SK-MEL-5 (cell line): Measurements from ENCODE around the gene CCDC12. TPM values are rescaled to one million over a fixed set of nuclear protein-coding genes. Genes with fewer than 3 reads are reported as not detected.

Experiments
- DNase-seq: peaks from one replicate; pipeline ENCODE4 v3.0.0-alpha.2; 2016; ENCODE audit warnings: low read depth, low spot score
- in situ Hi-C: cut with HindIII; loops from 2 replicates; pipeline ENCODE4 v1.10.0; 2016; ENCODE audit warnings: low sequenced_read_pairs, high pct_unique_total_duplicates, low pct_unique_long_range_greater_than_20kb
- total RNA-seq: library from RNA; depleted of rRNA; stranded (reverse); fragments of >200 nt; shearing (Covaris generic); gene quantifications from 2 replicates; pipeline ENCODE4 v1.2.3, GENCODE V29; 2014

CCDC12 gene
- total RNA-seq, 1 experiment from 2014 or later = 24.6 TPM

DNA sequence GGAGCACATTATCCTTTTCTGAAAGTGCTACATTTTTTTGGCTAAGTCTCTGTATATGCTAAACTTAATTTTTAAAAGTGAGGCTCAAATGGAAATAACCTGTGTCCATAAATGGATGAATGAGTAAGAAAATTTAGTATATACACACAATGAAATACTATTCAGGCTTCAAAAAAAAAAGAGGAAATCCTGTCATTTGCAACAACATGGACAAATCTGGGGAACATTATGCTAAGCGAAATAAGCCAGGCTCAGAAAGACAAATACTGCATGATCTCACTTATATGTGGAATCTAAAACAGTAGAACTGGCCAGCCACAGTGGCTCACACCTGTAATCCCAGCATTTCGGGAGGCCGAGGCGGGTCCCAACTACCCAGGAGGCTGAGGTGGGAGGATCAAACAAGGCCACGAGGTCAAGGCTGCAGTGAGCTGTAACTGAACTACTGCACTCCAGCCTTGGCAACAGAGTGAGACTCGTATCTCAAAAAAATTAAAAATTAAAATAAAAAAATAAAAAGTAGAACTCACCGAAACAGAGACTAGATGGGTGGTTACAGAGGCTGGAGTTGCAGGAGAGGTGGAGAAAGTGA, 25.8 kb downstream of the CCDC12 start:
- DNase-seq = no peak
- in situ Hi-C loops = no loop called here

DNA sequence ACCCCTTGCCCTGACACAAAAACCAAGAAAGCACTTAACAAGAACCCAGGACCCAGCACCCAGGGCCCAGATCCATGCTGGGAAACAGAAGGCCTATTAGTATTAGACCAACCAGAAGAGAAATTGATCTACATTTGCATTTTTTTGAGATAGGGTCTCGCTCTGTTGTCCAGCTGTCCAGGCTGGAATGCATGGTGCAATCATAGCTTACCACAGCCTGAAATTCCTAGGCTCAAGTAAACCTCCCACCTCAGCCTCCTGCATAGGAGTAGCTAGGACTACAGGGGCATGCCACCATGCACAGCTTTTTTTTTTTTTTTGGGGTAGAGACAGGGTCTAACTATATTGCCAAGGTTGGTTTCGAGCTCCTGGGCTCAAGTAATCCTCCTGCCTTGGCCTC, 26.4 kb downstream of the CCDC12 start:
- no peak for DNase-seq
- in situ Hi-C loops = no loop called here

DNA sequence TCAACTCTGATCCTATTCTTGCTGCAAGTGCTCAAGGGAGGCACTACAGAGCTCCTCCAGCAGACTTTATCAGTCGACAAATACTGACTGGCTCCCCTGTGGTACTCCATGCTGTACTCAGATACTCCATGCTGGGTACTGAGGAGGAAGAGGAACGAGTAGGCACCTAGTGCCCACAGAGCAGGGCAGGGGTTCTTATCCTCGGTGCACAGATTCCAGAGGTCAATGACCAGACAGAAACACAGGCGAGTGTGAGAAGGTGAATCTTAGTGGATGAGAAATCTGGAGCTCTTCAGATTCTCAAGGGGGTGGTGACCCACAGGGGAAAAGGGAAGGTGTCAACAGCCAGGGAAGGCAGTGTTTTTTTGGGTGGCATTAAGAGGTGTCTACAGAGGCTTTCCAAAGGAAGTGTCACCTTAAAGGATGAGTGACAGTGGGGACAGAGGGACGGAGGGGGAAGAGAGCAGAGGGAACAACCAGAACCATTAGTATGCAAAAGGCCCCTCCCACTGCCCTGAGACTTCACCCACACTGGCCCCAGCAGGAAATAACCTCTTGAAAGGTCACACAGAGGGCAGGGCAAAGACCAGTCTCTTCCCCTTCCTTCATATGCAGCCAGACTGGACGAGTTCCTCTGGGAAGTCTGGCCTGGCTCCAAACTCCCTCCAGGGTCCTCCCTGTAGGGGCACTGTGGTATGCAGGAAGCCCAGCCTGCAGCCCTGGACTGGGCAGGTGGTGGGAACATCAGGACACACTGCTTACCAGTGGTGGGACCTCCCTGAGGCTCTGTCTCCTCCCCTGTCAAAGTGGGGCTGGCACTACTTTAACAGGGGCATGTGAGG, 27.5 kb downstream of the CCDC12 start:
- in situ Hi-C loops = no loop called here
- no peak for DNase-seq

- DNase-seq = no peak
- in situ Hi-C loops = no loop called here
These were observed 28.4 kb downstream of the CCDC12 start for GRCh38 chr3:46947981-46948791.

GRCh38 chr3:46947546-46947901, 29.0 kb downstream of the CCDC12 start:
- no peak for DNase-seq
- in situ Hi-C loops = no loop called here

DNA sequence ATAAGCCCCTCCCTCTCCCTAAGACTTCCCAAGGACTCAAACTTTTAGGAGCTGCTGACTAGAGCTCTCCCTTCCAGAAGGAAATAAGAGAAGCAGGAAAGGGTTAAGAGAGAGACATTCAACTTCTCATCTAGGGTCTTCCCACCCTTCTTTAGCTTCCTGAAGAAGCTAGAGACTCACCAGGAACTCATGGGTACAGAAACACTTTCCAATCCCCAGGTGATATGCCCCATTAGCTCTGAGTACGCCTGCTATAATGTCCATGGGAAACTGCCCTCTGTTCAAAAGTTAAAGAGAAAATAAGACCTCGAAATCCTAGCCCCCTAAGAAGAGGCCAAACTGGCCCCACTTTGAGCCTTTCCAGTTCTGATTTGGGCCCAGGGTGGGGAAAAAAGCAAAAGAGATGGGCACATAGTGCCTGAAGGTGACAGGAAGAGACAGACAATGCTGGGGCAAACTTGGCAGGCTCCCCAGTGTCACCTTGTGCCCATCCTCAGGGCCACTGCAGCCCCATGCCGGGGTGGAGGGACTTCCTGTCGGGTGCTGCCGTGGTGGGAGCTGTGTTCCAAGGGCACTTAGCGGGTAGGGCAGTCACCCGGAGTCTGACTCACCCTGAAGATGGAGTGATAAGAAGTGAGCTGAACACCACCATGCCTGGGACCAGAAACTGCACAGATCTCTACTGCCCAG, 29.5 kb downstream of the CCDC12 start:
- no peak for DNase-seq
- in situ Hi-C loops = no loop called here

DNA sequence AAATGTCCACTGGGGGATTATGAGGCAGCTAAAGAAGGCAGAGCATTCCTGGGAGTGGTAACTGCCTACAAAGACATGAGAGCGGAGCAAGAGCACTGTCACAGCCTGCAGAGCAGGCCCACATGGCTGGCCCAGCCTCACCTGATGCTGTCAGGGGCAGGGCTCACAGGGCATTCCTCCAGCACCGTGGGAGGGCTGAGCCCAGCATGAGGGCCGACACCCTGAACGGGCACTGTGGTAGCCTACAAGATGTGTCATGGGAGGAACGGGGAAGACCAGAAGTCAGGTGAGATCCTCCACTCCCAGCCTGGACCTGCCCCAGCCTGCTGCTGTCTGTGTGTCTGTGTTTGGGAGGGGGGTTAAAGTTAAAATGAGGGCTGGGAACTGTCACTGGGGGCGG, 30.1 kb downstream of the CCDC12 start:
- DNase-seq = no peak
- in situ Hi-C loops = no loop called here

GRCh38 chr3:46944191-46944590, 32.4 kb downstream of the CCDC12 start:
- in situ Hi-C loops = no loop called here
- DNase-seq = no peak

DNA sequence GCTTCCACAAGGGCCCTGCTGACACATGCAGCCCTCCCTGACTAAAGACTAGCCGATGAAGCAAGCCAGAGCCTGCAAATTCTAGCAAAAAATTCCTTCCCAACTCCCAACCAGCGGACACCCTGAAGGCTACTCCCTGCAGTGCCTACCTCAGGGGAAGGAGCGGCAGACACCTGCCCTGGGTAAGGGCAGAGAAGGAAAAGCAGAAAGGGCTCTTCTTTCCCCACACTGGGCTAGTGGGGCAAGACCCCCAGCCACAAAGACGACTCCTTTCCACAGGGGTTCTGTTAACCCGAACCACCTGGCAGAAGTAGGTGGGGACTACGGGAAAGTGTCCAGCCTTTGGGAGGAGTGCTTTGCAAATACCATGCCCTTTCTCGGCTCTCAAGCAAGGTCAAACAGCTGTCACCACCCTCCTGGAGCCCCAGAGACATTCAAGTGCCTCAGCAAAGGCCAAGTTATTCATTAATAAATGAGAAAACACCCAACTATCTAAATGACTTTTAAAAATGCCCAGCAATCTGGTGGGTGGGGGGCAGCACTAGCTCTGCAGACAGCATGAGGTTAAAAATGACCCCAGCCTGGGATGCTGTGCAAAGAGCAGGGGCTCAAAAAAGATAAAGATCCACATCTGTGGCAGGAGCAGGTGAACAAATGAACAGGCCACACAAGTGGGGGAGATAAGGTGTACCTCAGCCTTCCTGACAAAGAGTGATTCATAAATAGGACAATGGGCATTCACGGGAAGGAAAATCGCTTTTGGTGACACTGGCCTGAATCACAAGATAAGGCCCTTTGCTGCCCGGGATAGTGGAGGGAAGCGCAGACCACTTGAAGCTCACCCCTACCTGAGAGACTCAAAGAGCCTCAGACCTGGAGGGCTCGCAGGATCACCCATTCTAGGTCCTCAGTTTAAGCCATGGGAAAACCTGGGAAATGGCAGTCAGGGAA, 33.0 kb downstream of the CCDC12 start:
- in situ Hi-C loops = no loop called here
- DNase-seq = no peak

GRCh38 chr3:46942481-46943236, 33.9 kb downstream of the CCDC12 start:
- DNase-seq = no peak
- in situ Hi-C loops = no loop called here

GRCh38 chr3:46942076-46942475, 34.5 kb downstream of the CCDC12 start:
- DNase-seq = no peak
- in situ Hi-C loops = no loop called here

DNA sequence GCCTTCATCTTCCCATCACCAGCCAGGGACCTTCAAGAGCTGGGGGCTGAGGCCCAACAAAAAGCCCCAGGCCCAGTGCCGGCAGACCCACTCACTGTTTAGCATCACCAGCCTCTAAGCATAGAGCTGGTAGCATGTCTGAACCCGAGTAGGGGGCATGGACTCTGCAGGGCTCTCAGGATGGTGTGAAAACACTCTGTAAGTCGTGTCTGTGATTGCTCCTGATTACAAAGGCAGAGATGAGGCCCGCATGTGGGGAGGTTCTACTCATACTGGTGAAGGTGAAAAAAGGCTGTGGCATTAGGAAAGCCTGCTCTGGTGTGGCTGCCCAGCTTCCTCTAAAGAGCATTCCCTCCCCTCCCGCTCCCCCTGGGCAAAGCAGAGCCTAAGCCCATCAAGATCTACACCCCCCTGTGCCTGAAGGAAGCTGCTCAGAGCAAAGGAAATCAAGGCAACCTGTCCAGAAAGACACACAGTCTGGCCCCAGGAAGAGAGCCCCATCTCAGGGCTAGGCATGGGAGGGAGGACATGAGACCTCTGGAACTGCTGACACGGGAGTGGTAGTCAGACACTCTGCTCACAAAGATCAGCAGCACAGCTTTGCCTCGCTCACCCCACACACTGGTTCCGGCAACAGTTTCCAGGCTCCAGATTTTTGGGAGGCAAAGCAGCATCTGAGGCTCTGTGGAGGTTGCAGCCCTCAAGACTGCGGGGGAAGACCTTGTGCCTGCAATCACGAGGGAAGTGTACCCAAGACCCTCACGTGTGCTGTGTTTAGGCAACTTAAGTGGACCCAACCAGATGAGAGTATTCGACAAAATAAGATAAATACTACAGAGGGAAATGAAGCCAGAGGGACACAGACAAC, 36.7 kb downstream of the CCDC12 start:
- in situ Hi-C loops = no loop called here
- DNase-seq = no peak

DNA sequence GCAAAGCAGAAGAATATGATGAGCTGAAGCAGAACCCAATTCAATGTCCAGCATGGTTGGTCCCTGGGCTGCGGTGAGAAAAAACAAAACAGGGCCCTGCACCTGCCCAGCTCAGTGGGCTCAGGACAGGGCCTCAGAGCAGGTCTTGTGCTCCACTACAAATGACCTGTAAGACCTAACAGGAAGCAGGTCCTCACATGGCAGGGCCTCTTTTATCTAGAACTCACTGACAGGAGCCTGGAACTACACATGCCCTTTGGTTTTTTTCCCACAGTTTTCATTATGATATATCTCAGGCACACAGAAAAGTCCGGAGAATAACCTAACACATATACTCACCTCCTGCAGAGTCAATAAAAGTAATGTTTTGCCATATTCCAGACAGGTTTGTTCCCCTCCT, 38.4 kb downstream of the CCDC12 start:
- in situ Hi-C loops = no loop called here
- no peak for DNase-seq

DNA sequence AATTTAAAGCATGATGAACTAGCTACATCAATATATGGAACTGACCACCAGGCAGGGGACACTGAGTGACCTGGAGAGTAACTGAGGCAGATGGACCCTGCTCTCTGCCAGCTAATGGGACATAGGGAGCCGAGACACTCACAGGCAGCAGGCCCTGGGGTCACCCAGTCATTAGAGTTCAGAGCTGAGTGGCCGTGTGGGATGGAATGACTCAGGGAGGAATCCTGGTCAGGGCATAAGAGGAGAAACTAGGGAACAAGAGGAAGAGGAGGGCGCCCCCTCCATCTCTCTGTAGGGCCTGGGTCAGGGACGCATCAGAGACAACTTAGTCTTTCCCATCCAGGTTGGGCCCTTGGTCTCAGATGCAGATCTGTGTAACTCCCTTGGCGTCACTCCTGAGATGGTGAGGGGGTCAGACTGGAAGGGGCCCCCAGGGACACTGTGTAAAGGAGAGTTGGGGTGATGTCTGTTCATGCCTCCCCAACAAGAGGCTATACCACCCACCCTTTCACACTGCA, 39.8 kb downstream of the CCDC12 start:
- in situ Hi-C loops = no loop called here
- no peak for DNase-seq

DNA sequence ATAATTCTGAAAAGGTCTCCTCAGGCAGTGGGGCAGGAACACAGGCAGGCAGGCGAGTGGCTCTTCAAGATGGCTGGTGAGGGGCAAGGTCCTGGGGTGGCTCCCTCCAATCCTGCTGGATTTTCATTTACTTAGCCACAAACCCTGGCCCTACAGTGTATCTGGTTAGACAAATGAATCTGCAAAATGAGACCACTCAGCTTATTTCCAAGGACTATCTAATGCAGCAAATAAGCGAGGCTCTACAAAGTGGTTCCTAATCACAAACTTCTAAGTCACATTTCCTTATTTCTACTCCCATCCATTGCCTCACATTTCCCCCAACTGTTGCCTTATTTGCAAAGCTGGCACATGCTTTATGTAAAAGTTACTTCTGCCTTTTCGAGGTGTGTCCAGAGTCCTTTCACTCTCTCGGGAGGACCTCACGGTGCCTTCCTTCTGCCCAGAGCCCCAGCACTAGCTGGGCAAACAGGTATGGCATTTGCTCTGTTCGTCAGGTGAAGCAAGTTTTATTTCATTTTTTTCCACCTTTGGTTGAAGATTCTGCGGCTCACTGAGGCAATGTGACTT, 40.5 kb downstream of the CCDC12 start:
- in situ Hi-C loops = no loop called here

More for the DNA sequence above, 40.5 kb downstream of the CCDC12 start:
- DNase-seq = no peak
